GM12878 (cell line): ENCODE measurements around the gene PLP2. TPM values are rescaled to one million over a fixed set of nuclear protein-coding genes. Genes with fewer than 3 reads are reported as not detected.

Experiments used
- ATAC-seq: fragments of 200-7000 bp; cut with Tn5 transposase; 3 replicates; pipeline ENCODE4 v1.9.1; 2020; ENCODE audit warnings: mild to moderate bottlenecking, moderate library complexity
- BruUV-seq: library from RNA; stranded (reverse); fragments of 400-500 nt; replicated peaks from 2 replicates; lab custom pipeline; 2021; lab: Mats Ljungman, UMichigan
- CTCF ChIA-PET: fragments of 300-600 bp; sonication (Branson Sonifier 250); formaldehyde crosslinking; extraction: SDS; loops from one replicate; lab custom pipeline; 2021; ENCODE audit warnings: inconsistent platforms; lab: Yijun Ruan, JAX
- POLR2A ChIA-PET: fragments of 350-600 bp; formaldehyde crosslinking; extraction: SDS; loops from one replicate; lab custom pipeline; 2021; ENCODE audit warnings: inconsistent platforms; lab: Charles Lee
- RAD21 ChIA-PET: fragments of 300-600 bp; sonication (Branson Sonifier 250); formaldehyde crosslinking; loops from one replicate; lab custom pipeline; 2023; ENCODE audit warnings: antibody characterized with exemption; ENCODE audit not compliant: unreplicated experiment; lab: Charles Lee
- SMC1A ChIA-PET: fragments of 300-600 bp; sonication (Branson Sonifier 250); formaldehyde crosslinking; loops from one replicate; lab custom pipeline; 2023; ENCODE audit not compliant: unreplicated experiment, uncharacterized antibody; lab: Charles Lee
- DNase-seq: peaks from one replicate; pipeline ENCODE4 v3.0.0-alpha.2; 2011; ENCODE audit warnings: low read depth, low spot score
- FAIRE-seq: peaks from 3 replicates; lab custom pipeline; 2011; peaks lifted over from hg19 to GRCh38; lab: Jason Lieb, UNC
- H2AFZ ChIP-seq: 2 replicates; pipeline ENCODE4 v1.6.0; 2011; ENCODE audit warnings: low read depth, low read length, control low read depth; ENCODE audit not compliant: control insufficient read depth
- H3K27ac ChIP-seq: 2 replicates; pipeline ENCODE4 v1.5.1; 2011; ENCODE audit warnings: control low read depth; ENCODE audit not compliant: control insufficient read depth, insufficient read depth
- H3K27me3 ChIP-seq, 2 experiments: replicated peaks in 1 of 2; 2 replicates each; pipeline versions ENCODE4 v1.6.0 to v1.6.1; 2011; ENCODE audit warnings: low read length in 1 of 2; ENCODE audit not compliant: control insufficient read depth in 2 of 2, insufficient read depth in 2 of 2
- H3K36me3 ChIP-seq, 2 experiments: 2 replicates each; pipeline ENCODE4 v1.5.1; 2011; ENCODE audit warnings: low read length in 1 of 2; ENCODE audit not compliant: control insufficient read depth in 2 of 2, insufficient read depth in 2 of 2
- H3K4me1 ChIP-seq: 2 replicates; pipeline ENCODE4 v1.6.1; 2011; ENCODE audit warnings: mild to moderate bottlenecking, low read length, moderate library complexity, mixed read lengths; ENCODE audit not compliant: control insufficient read depth, insufficient read depth
- H3K4me2 ChIP-seq: 2 replicates; pipeline ENCODE4 v1.6.0; 2011; ENCODE audit warnings: control low read depth; ENCODE audit not compliant: control insufficient read depth, insufficient read depth
- H3K4me3 ChIP-seq: fragments of 200-600 bp; sonication (generic); 2 replicates; pipeline ENCODE4 v1.5.1; 2016
- H3K79me2 ChIP-seq: 2 replicates; pipeline ENCODE4 v1.6.0; 2011; ENCODE audit warnings: low read length; ENCODE audit not compliant: control insufficient read depth, insufficient read depth
- H3K9ac ChIP-seq: 2 replicates; pipeline ENCODE4 v1.8.0; 2011; ENCODE audit warnings: low read length, control low read depth, mixed read lengths; ENCODE audit not compliant: control insufficient read depth, insufficient read depth
- H3K9me3 ChIP-seq: replicated peaks from 3 replicates; pipeline ENCODE4 v1.5.1; 2011; ENCODE audit warnings: mild to moderate bottlenecking, low read length; ENCODE audit not compliant: control insufficient read depth, insufficient read depth
- H4K20me1 ChIP-seq: 2 replicates; pipeline ENCODE4 v1.6.0; 2011; ENCODE audit not compliant: control insufficient read depth, insufficient read depth
- CTCF ChIP-seq, 3 experiments: IDR thresholded peaks in 2 of 3; conservative IDR thresholded peaks in 1 of 3; 2 replicates each; pipeline ENCODE4 v1.5.1; 2011; ENCODE audit warnings: low read depth in 3 of 3, low read length in 3 of 3, mild to moderate bottlenecking in 3 of 3, control low read depth in 2 of 3, moderate library complexity in 2 of 3, inconsistent platforms in 1 of 3, mixed read lengths in 1 of 3; ENCODE audit not compliant: control insufficient read depth in 2 of 3, insufficient read depth in 1 of 3; ENCODE audit errors: extremely low read depth in 1 of 3
- IRF4 ChIP-seq: IDR thresholded peaks from 2 replicates; pipeline ENCODE4 v1.6.1; 2011; ENCODE audit warnings: low read depth, low read length
- NRF1 ChIP-seq: conservative IDR thresholded peaks from 2 replicates; pipeline ENCODE4 v1.6.1; 2011; ENCODE audit warnings: mild to moderate bottlenecking, low read depth, low read length, improper control_type of control experiment
- PKNOX1 ChIP-seq: fragments of 450-650 bp; IDR thresholded peaks from 2 replicates; pipeline ENCODE4 v1.6.1; 2016; ENCODE audit warnings: mild to moderate bottlenecking
- POU2F2 ChIP-seq: IDR thresholded peaks from 3 replicates; pipeline ENCODE4 v1.6.1; 2011; ENCODE audit warnings: low read depth, mild to moderate bottlenecking, low read length, borderline replicate concordance
- RAD21 ChIP-seq: IDR thresholded peaks from 2 replicates; pipeline ENCODE4 v1.6.1; 2011; ENCODE audit warnings: mild to moderate bottlenecking, low read depth, low read length, moderate library complexity; ENCODE audit not compliant: insufficient read depth
- REST ChIP-seq: IDR thresholded peaks from 2 replicates; pipeline ENCODE4 v1.6.1; 2012; ENCODE audit warnings: mild to moderate bottlenecking, low read depth, low read length
- SMC3 ChIP-seq: IDR thresholded peaks from 2 replicates; pipeline ENCODE4 v1.6.1; 2011; ENCODE audit warnings: low read length, improper control_type of control experiment, borderline replicate concordance
- SREBF2 ChIP-seq: IDR thresholded peaks from 2 replicates; pipeline ENCODE4 v1.6.1; 2012; ENCODE audit warnings: mild to moderate bottlenecking, low read length
- SRF ChIP-seq, 2 experiments: IDR thresholded peaks; 2 replicates each; pipeline ENCODE4 v1.6.1; 2011; ENCODE audit warnings: low read depth in 2 of 2, low read length in 2 of 2, mild to moderate bottlenecking in 1 of 2, moderate library complexity in 1 of 2
- WGBS: methylation state at CpG from one replicate; pipeline ENCODE4 v1.1.6; 2016; ENCODE audit warnings: low lambda C conversion rate; ENCODE audit not compliant: insufficient replicate concordance, insufficient coverage; ENCODE audit errors: missing lambda C conversion rate; 5-methylcytosine and 5-hydroxymethylcytosine counted together
- in situ Hi-C: fragments of 300-500 bp; cut with MboI; formaldehyde crosslinking; loops from 9 replicates; pipeline ENCODE4 v1.14.3; 2018; ENCODE audit warnings: mixed read lengths
- intact Hi-C: fragments of 100-400 bp; cut with micrococcal nuclease; formaldehyde crosslinking; loops from one replicate; pipeline ENCODE4 v1.14.2; 2022; ENCODE audit not compliant: unreplicated experiment
- polyA plus RNA-seq, 11 experiments: library from polyadenylated mRNA; depleted of rRNA in 4 of 11; unstranded in 6 of 11; stranded (reverse) in 5 of 11; fragments of >200 nt; fragmentation: Nextera tagmentation in 4 of 11; fragmentation: Illumina TruSeq in 1 of 11; extraction: Ambion mirVana in 4 of 11; extraction: Trizol in 1 of 11; gene quantifications; 1 replicate in 1 of 11; 2 replicates in 10 of 11; pipeline versions ENCODE4 v1.2.1 to v1.2.3, GENCODE V29; 2011 to 2016; ENCODE audit warnings: inconsistent platforms in 2 of 11, missing spikeins in 2 of 11, low read depth in 1 of 11
- total RNA-seq, 4 experiments: library from RNA; depleted of rRNA in 3 of 4; stranded (reverse); fragments of >200 nt in 3 of 4; fragmentation: Illumina TruSeq in 1 of 4; extraction: Trizol in 1 of 4; gene quantifications; 2 replicates each; pipeline versions ENCODE4 v1.2.1 to v1.2.3, GENCODE V29; 2013 to 2021

The PLP2 gene
- total and polyA plus RNA-seq, 10 of the 15 experiments (the other 5 are each of a cell fraction or from before 2014, with no cell fraction given) = 56.6 to 177 (median 99.3) TPM

- no peak overlapping the region for H3K9ac ChIP-seq
- no peaks in the 10 kb centered on the region for H3K27me3 ChIP-seq
- in situ Hi-C loops = loop anchor here (5.0 kb wide), 1 partner anchor 74 kb away; the partner anchor contains the start of gene PPP1R3F
- no peak overlapping the region for H2AFZ ChIP-seq
- BruUV-seq = no TSS peak
- intact Hi-C loops = loop anchor here (5.0 kb wide), 1 partner anchor 44 kb away; the partner anchor contains the start of gene CCDC22
- no peak for TF ChIP-seq REST
- no peak for TF ChIP-seq PKNOX1
- TF ChIP-seq IRF4 = no peak
- peak; percentile 50 to 68 (median 57) for TF ChIP-seq CTCF (IDR thresholded peaks at IDR 0.05 in 2 of 3, conservative IDR thresholded peaks at IDR 0.05 in 1 of 3; ENCODE audit: control insufficient read depth in 2 of 3, extremely low read depth in 1 of 3, insufficient read depth in 1 of 3, low read depth in 3 of 3, low read length in 3 of 3)
- TF ChIP-seq SMC3 = peak; percentile 28; the same call in 1 of the 2 replicates
- TF ChIP-seq SRF (IDR thresholded peaks at IDR 0.05; ENCODE audit: low read depth in 2 of 2, low read length in 2 of 2) = no peak
- TF ChIP-seq RAD21 = peak; percentile 30; the same call in 1 of the 2 replicates
- TF ChIP-seq NRF1 = no peak
- TF ChIP-seq POU2F2 = no peak
- no peak for TF ChIP-seq SREBF2
- POLR2A ChIA-PET = interaction anchor here (1.0 to 3.9 kb wide), 5 partner anchors 25 to 79 kb away, joined by 3 to 28 read pairs (median 3); partner anchors contain the start of gene CCDC22
- no peak overlapping the region for H3K27ac ChIP-seq
- peaks cover 3% of the 10 kb centered on the region; the same call in 1 of the 2 replicates for H3K4me1 ChIP-seq
- no peaks in the 10 kb centered on the region for H3K36me3 ChIP-seq
- no peaks in the 10 kb centered on the region for H3K9me3 ChIP-seq
- no peaks in the 10 kb centered on the region; the same call in 1 of the 2 replicates for H3K79me2 ChIP-seq
- 48% methylated on average over 9 of the region's 10 CpGs for WGBS
- FAIRE-seq = peak; percentile 56
- RAD21 ChIA-PET = interaction anchor here (0.8 to 1.9 kb wide), 9 partner anchors 21 to 641 kb away, joined by 3 to 11 read pairs (median 4); no protein-coding TSS in a partner anchor
- H4K20me1 ChIP-seq = no peaks in the 10 kb centered on the region
- CTCF ChIA-PET = interaction anchor here (0.6 to 5.8 kb wide), 30 partner anchors 9 to 731 kb away, joined by 3 to 57 read pairs (median 4); partner anchors contain the start of genes FOXP3, PLP2 and PPP1R3F
- no peak for ATAC-seq
- DNase-seq = no peak
- no peak overlapping the region for H3K4me2 ChIP-seq
- SMC1A ChIA-PET = interaction anchor here (0.7 to 2.9 kb wide), 9 partner anchors 15 to 78 kb away, joined by 3 to 9 read pairs (median 4); partner anchors contain the start of gene CCDC22
- H3K4me3 ChIP-seq = no peak overlapping the region
Observed at GRCh38 chrX:49192722-49193328, 21.1 kb downstream of the PLP2 start.
